Measurements from ENCODE around the gene CLDN10.
"Not testable (repeated sequence)": the region's sequence is repeated elsewhere in the genome, so short reads cannot be mapped to it uniquely, and the experiment has no call there.

The CLDN10 gene

DNA sequence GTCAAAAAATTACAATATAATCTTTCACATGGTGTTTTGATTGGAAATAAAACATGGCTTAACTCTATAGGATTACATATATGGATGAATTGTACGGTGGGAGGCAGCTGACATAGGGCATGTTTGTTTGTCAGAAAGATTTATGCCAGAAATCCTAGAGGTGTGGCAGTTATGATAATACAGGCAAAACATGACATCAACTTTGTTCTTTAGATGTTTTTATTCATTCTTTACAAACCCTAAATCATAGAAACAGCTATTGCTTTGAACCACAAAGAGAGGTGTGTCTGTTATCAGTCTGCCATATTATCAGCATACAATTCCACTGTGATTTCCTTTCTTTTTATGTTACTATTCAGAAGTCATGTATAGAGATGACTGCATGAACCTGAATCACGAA is 8.2 kb upstream of the CLDN10 start:
- FAIRE-seq (no peak), DNase-seq (ENCODE audit: insufficient read length) (no peak)
- TF ChIP-seq TAF1 (IDR thresholded peaks at IDR 0.05; ENCODE audit: borderline replicate concordance, low read depth, low read length) (no peak), POLR2AphosphoS5 (IDR thresholded peaks at IDR 0.05; ENCODE audit: low read depth, low read length) (no peak), POLR2A (IDR thresholded peaks at IDR 0.05; ENCODE audit: low read depth, low read length) (no peak)

DNA sequence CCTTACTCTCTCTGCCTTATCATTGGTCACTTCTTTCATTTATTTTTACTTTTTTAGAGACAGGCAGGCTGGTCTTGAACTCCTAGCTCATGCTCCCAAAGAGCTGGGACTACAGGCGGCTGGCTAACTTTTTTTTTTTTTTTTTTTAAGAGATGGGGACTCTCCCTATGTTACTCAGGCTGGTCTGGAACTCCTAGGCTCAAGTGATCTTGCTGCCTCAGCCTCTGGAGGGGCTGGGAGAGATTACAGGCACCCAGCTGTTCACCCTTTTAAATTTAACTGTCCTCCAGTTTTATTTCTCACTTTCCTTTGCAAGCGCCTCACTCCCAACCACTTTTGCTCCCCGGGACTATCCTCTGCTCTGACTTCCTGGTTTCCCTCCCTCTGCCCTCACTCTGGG is 5.6 kb upstream of the CLDN10 start:
- no peak for DNase-seq (ENCODE audit: insufficient read length)
- no peak for FAIRE-seq
- no peak for TF ChIP-seq TAF1 (IDR thresholded peaks at IDR 0.05; ENCODE audit: borderline replicate concordance, low read depth, low read length)

DNA sequence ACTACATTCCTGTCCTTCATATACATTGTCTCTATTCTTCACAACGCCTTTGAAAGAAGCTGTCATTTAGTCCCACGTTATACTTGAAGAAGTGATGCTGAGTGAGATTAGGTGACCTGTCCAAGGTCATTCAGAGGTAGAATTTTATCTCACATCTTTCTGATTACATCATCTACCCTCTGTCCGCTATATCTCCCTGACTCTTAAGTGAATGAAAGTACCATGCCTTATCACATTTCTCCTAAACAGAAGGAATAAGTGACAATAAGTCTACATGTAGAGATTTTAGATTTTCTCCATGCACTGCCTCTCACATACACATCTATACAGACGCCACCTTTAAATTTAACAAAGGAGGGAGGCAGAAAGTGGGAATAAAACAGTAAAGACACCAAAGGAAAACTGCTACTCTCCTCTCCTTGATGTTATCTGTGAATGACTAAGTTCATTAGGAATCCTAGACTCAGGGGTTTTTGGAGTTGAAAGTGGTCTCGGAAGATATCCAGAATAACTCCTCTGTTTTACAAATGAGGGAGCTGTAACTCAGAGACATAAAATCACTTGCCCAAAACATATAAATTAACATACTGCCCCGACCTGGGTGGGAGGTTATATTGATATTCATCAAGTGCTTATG is 4.9 kb upstream of the CLDN10 start:
- FAIRE-seq (no peak), DNase-seq (ENCODE audit: insufficient read length) (no peak)
- TF ChIP-seq POLR2AphosphoS5 (IDR thresholded peaks at IDR 0.05; ENCODE audit: low read depth, low read length) (no peak), TAF1 (IDR thresholded peaks at IDR 0.05; ENCODE audit: borderline replicate concordance, low read depth, low read length) (no peak), POLR2A (IDR thresholded peaks at IDR 0.05; ENCODE audit: low read depth, low read length) (no peak)

DNA sequence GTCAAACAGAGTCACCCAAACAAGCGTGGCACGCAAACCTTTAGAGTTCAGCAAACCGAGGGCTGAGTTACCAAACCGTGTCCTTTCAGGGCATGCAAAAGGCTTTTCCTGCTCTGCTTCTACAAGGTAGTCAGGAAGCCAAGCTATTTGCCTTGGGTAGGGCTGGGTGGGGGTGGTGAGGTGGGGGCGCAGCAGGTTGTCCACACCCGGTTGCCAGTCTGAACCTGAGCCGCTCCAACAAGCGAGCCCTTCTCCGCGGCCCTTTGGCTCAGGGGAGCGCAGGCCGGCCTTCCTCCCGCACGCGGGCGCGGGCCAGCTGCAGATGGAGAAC is 347 bp upstream of the CLDN10 start:
- DNase-seq (ENCODE audit: insufficient read length) (no peak), FAIRE-seq (no peak)
- TF ChIP-seq POLR2A (IDR thresholded peaks at IDR 0.05; ENCODE audit: low read depth, low read length) (no peak), TAF1 (IDR thresholded peaks at IDR 0.05; ENCODE audit: borderline replicate concordance, low read depth, low read length) (no peak)

DNA sequence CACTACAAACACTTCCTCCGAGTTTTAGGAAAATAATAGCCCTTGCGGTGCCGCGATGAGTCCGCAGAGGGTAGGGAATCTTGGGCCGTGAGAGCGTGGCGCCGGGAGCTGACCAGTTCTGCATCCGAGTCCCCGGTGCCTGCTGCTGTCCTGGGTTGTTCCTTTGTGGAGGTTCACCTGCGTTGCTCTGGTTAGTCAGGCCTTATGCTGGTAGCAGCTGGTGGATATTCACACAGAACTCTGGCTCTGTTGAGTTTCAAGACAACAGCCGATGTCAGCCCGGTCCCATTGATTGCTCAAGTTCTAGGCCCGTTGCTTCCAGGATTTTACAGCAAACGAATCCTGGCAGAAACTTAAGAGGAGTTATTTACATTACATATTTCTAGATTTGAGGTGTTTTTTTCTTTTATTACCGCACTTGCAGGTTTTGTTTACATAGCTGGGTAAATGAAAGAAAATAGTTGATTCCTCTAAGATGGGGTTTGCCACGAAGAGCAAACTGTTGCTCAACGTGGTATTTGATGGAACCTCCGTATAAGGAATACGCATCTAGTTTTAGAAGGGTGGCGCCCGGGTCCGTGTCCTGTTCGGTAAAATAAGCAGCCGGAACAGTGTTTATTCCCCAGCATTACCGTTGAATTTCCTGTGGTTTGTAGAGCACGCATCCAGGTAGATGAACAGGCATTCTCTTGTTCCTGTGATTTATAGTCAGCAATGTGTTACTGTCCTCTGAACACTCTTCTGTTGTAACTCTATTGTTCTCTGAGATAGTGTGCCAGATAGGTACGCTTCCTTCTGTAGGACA is 1.3 kb downstream of the CLDN10 start:
- FAIRE-seq (no peak), DNase-seq (ENCODE audit: insufficient read length) (no peak)
- no peak for TF ChIP-seq TAF1 (IDR thresholded peaks at IDR 0.05; ENCODE audit: borderline replicate concordance, low read depth, low read length)
- no peak for TF ChIP-seq POLR2A (IDR thresholded peaks at IDR 0.05; ENCODE audit: low read depth, low read length)
- no peak for TF ChIP-seq POLR2AphosphoS5 (IDR thresholded peaks at IDR 0.05; ENCODE audit: low read depth, low read length)

DNA sequence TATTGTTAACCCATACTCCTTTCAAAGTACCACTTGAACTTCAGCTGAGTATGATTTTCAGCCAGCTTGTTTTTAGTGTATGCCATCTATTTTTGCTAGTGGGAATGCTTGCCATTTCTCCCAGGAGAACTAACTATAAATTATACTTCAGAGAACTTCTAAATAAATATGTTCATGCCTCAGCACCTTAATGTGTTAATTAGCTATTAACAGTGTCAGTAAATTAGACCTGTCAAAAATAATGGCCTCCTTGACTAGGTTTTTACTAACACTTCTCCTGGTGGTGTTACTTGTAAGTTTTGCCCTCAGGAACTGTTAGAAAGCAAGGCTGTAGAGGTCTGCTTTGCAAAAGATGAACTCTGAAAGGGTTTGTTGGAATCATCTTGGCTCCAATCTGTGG is 4.5 kb downstream of the CLDN10 start:
- FAIRE-seq, result no peak
- DNase-seq (ENCODE audit: insufficient read length), result no peak
- TF ChIP-seq POLR2A (IDR thresholded peaks at IDR 0.05; ENCODE audit: low read depth, low read length) (no peak), POLR2AphosphoS5 (IDR thresholded peaks at IDR 0.05; ENCODE audit: low read depth, low read length) (no peak), TAF1 (IDR thresholded peaks at IDR 0.05; ENCODE audit: borderline replicate concordance, low read depth, low read length) (no peak)

DNA sequence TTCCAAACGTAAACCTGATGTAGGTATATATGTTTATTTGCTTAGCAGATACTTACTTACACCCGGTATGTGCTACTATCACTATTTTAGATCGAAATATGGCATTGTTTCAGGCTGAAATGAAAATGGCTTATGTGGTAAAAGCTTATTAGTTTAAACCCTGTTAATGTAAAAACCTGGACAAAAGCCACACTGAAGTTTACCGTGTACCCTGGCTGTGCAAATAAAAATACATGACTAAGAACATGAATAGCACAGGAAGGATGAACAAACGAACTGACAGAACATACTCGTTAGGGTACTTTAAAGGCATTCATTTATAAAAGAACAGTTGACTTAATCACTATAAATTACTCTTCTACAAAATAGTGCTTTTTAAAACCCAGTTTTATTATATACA is 6.6 kb downstream of the CLDN10 start:
- TF ChIP-seq POLR2A (IDR thresholded peaks at IDR 0.05; ENCODE audit: low read depth, low read length) (no peak), TAF1 (IDR thresholded peaks at IDR 0.05; ENCODE audit: borderline replicate concordance, low read depth, low read length) (no peak), POLR2AphosphoS5 (IDR thresholded peaks at IDR 0.05; ENCODE audit: low read depth, low read length) (no peak)
- FAIRE-seq, result no peak
- DNase-seq (ENCODE audit: insufficient read length), result no peak

DNA sequence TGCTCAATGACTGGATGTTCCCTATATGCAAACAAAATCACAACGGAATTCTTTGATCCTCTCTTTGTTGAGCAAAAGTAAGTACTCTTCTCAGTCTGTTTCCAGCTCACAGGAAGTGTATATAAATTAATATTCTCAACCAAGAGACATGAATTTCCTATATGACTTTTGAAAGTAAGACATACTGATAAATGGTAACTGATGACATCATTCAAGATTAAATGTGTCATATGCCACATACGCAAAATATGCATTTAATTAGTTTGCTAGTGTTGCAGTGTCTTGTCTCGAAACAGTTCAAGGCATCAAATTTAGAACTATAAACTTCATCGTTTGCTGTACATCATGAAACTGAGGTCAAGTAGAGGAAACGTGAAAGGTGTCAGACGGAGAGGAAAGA is 7.9 kb downstream of the CLDN10 start:
- FAIRE-seq (no peak), DNase-seq (ENCODE audit: insufficient read length) (no peak)
- TF ChIP-seq POLR2AphosphoS5 (IDR thresholded peaks at IDR 0.05; ENCODE audit: low read depth, low read length), result no peak
- TF ChIP-seq POLR2A (IDR thresholded peaks at IDR 0.05; ENCODE audit: low read depth, low read length), result no peak
- no peak for TF ChIP-seq TAF1 (IDR thresholded peaks at IDR 0.05; ENCODE audit: borderline replicate concordance, low read depth, low read length)

DNA sequence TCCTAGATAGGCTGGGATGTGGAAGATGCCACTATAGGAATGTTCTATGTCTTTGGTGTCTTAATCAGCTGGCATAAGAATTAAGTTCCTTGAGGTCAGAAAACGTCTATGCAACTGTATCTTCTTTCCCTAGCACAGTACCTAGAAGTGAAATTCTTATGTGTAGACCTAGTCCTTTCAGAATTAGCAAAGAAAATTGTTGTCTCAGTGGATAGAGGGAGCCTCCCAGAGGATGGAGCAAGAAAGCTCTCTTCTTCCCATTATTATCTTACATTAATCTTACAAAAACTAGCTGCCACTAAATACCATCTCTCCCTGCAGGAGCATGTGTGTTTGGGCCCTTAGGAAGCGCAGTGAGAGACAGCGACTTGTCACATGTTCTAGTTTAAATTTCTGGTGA is 11.6 kb downstream of the CLDN10 start:
- no peak for DNase-seq (ENCODE audit: insufficient read length)
- no peak for TF ChIP-seq POLR2A (IDR thresholded peaks at IDR 0.05; ENCODE audit: low read depth, low read length)
- no peak for TF ChIP-seq TAF1 (IDR thresholded peaks at IDR 0.05; ENCODE audit: borderline replicate concordance, low read depth, low read length)
- TF ChIP-seq POLR2AphosphoS5 (IDR thresholded peaks at IDR 0.05; ENCODE audit: low read depth, low read length), result no peak
- no peak for FAIRE-seq

DNA sequence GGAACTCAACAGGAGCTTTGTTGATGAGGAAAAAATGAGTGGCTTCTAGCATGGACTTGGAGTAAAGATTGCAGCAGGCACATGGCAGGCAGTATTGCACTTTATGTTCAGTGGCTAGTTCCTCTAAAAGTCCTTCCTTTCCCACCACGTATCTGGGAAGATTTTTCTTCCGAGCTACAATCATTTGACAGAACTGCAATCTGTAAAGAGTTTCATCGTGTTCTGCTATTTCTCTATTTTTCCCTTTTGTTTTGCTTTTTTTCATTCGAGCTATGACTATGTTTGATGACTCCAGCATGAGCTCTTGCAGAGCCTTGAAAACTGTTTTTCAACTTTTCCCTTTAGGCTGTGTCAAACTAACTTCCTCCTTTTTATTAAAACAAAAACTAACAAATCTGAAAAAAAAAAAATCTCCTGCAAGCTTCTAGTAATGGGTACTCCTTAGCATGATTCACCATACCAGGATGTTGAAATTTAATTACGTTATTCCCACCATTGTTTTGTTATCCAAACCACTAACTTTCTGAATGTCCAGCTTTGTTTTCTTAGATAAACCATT is 12.3 kb downstream of the CLDN10 start:
- FAIRE-seq, result no peak
- no peak for DNase-seq (ENCODE audit: insufficient read length)
- no peak for TF ChIP-seq TAF1 (IDR thresholded peaks at IDR 0.05; ENCODE audit: borderline replicate concordance, low read depth, low read length)
- TF ChIP-seq POLR2AphosphoS5 (IDR thresholded peaks at IDR 0.05; ENCODE audit: low read depth, low read length), result no peak
- TF ChIP-seq POLR2A (IDR thresholded peaks at IDR 0.05; ENCODE audit: low read depth, low read length), result no peak

DNA sequence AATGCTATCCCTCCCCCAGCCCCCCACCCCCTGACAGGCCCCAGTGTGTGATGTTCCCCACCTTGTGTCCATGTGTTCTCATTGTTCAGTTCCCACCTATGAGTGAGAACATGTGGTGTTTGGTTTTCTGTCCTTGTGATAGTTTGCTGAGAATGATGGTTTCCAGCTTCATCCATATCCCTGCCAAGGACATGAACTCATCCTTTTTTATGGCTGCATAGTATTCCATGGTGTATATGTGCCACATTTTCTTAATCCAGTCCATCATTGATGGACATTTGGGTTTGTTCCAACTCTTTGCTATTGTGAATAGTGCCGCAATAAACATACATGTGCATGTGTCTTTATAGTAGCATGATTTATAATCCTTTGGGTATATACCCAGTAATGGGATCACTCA is 13.2 kb downstream of the CLDN10 start:
- FAIRE-seq; DNase-seq (ENCODE audit: insufficient read length): not testable (repeated sequence)

DNA sequence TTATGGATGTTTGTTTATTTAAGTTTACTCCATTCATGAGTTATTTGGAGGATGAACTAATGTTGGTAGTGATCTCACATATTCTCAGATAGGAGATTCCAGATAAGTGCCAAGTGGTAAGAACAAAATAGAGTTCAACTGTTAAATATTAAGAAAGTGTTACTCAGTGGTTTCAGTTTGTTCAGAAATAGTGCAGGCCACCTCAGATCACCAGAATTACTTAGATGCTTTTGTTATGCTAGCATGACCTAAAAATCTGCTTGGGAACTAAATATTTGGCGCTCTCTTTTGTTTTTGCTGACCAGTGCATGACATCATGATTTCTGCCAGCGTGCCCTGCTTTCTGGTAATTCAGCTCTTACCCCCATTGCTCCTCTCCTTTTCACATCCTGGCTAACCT is 15.6 kb downstream of the CLDN10 start:
- TF ChIP-seq POLR2A (IDR thresholded peaks at IDR 0.05; ENCODE audit: low read depth, low read length), result no peak
- no peak for TF ChIP-seq POLR2AphosphoS5 (IDR thresholded peaks at IDR 0.05; ENCODE audit: low read depth, low read length)
- TF ChIP-seq TAF1 (IDR thresholded peaks at IDR 0.05; ENCODE audit: borderline replicate concordance, low read depth, low read length), result no peak
- no peak for DNase-seq (ENCODE audit: insufficient read length)
- FAIRE-seq, result no peak

All from GM12892 (cell line).